Fibroblast of skin of scalp (primary cell): Measurements from ENCODE around the gene FARP2.
"Not testable (repeated sequence)": the region's sequence is repeated elsewhere in the genome, so short reads cannot be mapped to it uniquely, and the experiment has no call there.

Source experiments
- DNase-seq: peaks from one replicate; pipeline ENCODE4 v3.0.0-alpha.2; 2013

FARP2 gene

DNA sequence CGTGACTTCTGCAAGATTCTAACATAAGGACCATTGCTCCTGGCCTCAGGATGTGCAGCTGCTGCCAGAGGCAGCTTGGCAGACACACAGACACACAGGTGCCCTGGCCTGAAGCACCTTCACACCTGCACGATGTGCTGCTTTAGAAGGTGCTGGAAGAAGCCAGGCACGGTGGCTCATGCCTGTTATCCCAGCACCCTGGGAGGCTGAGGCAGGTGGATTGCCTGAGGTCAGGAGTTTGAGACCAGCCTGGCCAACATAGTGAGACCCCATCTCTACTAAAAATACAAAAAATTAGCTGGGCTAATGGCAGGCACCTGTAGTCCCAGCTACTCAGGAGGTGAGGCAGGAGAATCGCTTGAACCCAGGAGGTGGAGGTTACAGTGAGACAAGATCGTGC, 57.4 kb downstream of the FARP2 start:
- DNase-seq: not testable (repeated sequence)

DNA sequence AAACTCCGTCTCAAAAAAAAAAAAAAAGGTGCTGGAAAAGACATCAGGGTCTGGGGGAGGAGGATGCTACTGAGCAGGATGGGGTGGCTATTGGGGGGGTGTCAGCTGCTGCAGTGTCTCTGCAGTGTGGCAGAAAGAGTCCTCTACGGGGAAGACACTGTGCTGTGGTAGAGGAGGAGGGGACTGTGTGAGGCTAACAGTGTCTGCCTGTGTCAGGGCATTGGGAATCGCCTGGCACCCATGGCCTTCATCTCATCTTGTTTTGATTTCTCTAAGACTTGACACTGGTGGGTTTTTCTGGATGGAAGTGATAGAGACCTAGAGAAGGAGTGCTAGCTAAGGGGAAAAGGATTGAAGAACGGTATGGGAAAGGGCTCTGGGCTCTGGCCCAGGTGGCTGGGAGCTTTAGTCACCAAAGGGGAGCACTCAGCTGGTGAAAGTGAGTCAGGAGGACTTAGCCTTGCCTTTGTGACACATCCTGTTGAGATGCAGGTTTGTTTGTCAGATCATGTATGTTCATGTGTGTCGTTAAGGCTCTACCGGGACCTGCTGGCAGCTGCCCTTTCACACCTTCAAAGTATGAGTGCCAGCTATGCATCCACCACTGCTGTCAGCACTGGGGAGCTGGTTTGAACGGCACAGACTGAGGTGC, 58.0 kb downstream of the FARP2 start:
- no peak for DNase-seq

DNA sequence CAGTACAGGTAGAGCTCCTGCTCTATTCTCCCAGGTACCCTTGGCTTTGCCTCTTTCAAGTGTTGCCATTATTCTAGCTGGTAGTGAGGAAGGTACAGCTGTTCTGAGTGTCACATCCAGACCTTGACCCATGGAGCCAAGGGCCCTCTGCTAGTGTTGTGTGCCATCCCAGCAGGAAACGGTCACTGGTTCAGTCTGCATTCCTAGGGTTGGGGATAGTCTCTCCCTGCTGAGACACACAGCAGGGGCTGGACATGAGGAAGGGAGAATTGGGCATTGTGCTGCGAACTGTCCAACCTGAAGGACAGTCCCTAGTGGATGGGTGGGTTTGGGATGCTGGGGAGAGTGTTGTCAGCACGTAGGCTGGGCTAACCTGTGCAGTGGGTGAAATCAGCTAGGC, 59.1 kb downstream of the FARP2 start:
- no peak for DNase-seq

DNA sequence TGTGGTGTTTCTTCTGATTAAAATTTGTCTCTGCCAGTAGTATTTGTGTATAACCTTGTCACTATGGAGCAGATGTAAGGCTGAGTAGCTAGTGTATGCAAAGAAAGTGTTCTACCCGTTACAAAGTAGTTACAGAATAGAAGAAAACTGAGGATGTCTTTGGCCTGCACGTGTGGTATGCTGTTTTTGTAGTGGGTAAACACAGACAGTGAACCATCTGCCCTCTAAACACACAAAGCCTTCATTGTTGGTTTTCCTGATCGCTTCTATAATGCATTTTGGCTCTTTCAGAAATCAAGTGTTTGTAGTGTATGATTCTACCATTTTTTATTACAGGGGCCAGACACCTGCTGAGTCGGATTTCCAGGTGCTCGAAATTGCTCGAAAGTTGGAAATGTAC, 61.5 kb downstream of the FARP2 start:
- DNase-seq: no peak

DNA sequence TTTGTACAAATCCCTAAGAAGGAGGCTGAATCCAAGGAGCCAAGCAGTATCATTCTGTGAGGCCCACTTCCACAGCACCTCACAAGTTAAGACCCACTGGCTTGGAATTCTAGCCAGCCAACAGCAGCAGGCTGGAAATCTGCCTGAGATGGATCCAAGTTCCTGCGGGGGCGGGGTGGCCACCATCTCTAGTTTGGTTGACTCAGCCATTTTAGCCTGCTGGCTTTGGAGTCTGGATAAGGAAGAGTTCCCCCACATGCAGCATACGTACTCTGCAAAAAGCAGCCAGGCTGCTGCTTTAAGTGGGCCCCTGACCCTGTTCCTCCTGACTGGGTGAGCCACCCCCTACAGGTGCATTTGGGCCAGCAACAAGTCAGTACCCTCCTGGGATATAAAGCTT, 65.2 kb downstream of the FARP2 start:
- no peak for DNase-seq

DNA sequence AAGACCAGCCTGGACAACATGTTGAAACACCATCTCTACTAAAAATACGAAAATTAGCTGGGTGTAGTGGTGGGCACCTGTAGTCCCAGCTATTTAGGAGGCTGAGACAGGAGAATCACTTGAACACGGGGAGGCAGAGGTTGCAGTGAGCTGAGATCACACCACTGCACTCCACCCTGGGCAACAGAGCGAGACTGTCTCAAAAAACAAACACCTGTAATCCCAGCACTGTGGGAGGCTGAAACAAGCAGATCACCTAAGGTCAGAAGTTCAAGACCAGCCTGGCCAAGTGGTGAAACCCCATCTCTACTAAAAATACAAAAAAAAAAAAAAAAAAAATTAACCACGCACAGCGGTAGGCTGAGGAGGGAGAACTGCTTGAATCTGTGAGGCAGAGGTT, 65.9 kb downstream of the FARP2 start:
- not testable (repeated sequence) for DNase-seq

DNA sequence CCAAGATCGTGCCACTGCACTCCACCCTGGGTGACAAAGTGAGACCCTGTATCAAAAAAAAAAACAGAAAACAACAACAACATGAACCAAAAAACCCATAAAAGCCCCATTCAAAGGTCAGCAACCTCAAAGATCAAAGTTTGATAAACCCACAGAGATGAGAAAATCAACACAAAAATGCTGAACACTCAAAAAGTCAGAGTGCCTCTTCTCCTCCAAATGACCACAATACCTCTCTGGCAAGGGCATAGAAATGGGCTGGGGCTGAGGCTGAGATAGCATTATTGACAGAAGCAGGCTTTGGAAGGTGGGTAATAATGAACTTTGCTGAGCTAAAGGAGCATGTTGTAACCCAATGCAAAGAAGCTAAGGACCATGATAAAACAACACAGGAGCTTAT, 66.3 kb downstream of the FARP2 start:
- DNase-seq: no peak

DNA sequence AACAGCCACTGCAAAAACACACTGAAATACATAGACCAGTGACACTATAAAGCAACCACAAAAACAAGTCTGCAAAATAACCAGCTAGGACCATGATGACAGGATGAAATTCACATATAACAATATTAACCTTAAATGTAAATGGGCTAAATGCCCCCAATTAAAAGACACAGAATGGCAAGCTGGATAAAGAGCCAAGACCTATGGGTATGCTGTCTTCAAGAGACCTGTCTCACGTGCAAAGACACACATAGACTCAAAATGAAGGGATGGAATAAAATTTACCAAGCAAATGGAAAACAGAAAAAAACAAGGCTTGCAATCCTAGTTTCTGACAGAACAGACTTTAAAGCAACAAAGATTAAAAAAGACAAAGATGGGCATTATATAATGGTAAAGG, 67.4 kb downstream of the FARP2 start:
- DNase-seq: not testable (repeated sequence)

DNA sequence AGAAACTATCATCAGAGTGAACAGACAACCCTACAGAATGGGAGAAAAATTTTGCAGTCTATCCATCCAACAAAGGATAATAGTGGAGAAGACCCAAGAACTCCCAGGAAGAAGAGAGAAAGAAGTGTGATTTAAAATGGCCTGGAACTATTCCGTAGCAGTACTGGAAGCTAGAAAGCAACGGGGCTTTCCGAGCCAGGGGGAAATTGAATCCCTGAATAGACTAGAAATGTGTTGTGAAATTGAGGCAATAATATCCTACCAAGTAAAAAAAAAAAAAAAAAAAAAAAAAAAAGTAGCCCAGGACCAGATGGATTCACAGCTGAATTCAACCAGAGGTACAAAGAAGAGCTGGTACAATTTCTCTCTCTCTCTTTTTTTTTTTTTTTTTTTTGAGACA, 69.3 kb downstream of the FARP2 start:
- DNase-seq: no peak

DNA sequence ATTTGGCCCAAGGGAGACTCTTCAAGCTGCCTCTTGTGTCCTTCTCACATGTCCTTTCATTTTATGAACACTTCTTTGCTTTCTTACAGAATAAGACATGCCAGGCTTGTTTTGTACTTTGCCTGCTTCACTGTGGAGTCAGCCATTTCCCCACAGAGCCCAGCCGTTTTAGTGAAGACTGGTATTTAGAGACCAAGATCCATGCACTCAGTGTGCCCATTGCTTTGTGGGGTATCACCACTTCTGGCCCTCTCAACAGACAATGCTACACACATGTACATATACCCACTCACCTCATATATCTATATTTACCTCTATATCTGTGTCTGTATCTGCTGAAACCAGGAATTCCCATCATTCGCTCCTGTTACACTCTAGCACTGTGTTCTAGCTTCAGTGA, 74.1 kb downstream of the FARP2 start:
- no peak for DNase-seq

DNA sequence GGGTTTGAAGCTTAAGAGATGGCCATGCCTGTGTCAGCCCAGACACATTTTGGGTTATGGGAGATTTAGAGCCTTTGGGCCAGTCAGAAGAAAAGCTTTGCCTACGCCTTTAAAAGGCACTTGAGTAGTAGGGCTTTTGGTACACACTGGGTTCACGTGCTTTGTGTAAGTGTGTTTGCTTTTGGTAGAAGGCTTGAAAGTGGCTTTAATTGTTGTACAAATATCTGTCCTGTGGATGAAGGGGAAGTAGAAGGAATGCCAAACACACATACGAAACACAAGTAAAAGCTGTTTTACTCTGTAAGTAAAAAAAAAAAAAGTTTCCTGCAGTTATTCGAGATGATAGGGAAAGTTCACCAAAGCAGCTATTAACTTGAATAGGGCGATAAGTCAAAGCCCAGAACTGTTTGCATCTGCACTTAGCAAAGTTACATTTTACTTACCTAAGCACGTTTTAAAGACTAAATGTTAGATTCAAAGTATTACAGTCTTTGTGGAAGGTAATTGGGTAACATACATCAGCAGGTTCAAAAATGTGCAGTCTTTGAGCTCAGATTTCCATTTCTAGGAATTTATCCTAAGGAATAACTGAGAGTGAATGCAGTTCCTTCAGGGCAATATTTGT, 76.9 kb downstream of the FARP2 start:
- DNase-seq: no peak

DNA sequence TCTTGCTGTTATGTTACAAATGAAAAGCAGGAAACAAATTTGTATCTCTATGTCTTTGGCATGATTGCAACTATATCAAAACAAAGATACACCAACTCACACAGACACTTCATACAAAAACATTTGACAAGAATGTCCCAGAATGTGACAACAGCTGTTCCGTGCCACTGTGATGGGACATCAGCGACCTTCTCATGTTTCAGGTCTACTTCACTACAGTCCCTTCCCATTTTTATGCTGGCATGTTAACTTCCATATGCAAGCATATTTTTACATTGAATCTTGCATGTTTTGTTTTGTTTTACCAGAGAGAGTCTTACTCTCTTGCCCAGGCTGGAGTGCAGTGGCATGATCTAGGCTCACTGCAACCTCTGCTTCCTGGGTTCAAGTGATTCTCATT, 81.1 kb downstream of the FARP2 start:
- no peak for DNase-seq

DNA sequence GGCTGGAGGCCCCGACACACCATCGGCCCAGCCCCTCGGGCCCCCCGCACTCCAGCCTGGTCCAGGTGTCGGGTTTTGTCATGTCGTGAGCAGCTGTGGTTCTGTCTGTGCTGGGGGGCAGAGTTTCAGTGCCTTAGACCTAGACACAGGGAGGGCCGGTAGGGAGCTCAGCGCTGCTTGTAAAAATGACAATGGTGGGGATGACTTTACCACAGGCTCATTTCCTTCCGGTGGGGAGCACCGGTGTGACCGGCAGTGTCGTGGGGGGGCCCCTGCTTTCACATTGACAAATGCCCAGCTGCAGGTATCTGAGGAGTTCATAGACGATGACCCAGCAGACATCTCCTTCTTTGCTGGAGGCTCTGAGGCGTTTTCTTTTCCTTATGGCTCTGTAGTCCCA, 85.4 kb downstream of the FARP2 start:
- DNase-seq: no peak

DNA sequence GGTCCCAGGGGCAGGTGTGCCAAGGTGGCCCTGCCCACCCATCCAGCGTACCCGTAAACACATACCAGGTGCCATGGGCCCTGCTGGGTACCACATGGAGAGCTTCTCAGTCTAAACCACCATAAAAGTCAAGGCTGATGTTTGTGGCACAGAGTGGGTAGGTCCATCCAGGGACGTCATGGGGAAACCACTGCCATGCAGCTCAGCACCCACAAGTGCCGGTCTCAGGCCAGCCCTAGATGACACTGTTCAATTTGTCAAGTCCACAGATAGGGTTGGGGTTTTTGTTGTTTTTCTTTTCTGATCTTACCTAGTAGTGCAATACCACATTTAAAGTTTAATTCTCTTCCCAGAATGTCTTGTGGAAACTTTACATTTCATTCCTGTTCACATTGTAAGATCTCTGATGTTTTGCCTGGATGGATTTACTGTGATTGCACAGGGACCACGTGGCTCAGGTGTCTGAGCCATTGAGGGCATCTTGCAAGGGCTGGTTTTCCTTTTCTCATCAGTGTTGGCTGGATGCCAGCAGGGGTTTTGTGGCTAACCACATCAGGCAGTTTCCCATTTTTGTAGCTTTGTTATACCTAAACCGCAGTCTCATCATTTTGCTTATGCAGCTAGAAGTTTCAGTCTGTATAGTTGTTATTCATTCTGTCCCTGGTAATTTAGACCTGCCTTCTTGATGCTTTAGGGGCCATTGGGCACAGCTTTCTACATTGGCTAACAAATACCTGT, 87.6 kb downstream of the FARP2 start:
- DNase-seq: peak; percentile 44

DNA sequence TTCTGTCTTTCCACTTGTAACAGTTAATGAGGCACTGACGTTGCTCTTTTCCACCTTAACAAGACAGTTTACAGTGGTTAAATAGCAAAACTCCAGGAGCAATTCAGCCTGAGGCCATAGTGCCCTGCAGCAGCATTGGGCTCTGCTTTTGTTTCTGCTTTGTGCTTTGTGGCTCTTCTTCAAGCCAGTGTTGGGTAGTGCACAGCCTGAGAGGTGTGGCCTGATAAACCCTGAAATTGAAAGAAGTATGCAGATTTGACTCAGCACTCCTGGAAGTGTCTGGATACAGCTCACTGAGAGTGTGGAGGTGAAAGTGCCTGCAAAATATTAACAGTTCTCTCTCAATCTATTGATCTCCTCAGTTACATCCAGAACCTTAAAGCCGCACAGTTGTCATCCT, 89.3 kb downstream of the FARP2 start:
- DNase-seq: no peak

DNA sequence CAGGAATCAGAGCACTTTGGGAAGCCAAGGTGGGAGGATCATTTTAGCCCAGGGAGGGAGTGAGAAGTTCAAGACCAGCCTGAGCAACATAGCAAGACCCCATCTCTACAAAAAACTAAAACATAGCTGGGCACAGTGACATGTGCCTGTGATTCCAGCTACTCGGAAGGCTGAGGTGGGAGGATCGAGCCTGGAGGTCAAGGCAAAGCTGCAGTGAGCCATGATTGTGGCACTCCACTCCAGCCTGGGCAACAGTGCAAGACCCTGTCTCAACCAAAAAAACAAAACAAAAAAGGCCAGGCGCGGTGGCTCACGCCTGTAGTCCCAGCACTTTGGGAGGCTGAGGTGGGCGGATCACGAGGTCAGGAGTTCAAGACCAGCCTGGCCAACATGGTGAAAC, 94.0 kb downstream of the FARP2 start:
- DNase-seq: not testable (repeated sequence)

DNA sequence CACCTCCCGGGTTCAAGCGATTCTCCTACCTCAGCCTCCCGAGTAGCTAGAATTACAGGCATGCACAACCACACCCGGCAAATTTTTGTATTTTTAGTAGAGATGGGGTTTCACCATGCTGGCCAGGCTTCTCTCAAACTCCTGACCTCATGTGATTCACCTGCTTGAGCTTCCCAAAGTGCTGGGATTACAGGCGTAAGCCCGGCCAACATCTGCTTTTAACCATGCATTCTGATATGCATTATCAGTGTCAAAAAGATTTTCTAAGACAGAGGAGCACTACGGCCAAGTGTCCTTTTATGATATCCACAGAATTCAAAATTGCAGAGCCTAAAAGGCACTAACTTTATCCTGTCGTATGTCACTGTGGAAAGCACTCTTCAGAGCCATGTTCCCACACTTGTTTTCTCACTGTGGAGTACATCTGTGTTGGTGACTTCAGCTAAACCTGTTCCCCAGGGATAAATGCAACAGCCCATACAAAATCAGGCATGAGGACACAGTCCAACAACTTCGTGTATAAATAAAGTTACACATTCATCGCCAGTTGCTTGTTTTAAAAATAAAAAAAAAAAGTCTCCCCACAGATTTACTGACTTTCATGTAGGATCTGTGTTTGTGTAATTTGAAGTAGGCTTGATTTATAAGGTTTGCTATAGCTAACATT, 95.9 kb downstream of the FARP2 start:
- no peak for DNase-seq

DNA sequence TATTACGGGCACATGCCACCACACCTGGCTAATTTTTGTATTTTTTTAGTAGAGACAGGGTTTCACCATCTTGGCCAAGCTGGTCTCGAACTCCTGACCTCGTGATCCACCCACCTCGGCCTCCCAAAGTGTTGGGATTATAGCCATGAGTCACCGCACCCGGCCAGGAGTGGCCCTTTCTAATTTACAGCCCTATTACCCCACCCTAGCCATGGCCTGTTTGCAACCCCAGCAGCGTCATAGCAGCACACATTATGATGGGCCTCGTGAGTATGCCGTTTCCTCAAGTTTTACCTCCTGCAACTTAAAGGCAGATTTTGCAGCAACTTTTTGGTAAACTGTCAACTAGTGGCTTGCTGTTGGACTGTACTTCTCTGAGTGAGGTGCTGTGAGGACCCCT, 97.8 kb downstream of the FARP2 start:
- DNase-seq: not testable (repeated sequence)

DNA sequence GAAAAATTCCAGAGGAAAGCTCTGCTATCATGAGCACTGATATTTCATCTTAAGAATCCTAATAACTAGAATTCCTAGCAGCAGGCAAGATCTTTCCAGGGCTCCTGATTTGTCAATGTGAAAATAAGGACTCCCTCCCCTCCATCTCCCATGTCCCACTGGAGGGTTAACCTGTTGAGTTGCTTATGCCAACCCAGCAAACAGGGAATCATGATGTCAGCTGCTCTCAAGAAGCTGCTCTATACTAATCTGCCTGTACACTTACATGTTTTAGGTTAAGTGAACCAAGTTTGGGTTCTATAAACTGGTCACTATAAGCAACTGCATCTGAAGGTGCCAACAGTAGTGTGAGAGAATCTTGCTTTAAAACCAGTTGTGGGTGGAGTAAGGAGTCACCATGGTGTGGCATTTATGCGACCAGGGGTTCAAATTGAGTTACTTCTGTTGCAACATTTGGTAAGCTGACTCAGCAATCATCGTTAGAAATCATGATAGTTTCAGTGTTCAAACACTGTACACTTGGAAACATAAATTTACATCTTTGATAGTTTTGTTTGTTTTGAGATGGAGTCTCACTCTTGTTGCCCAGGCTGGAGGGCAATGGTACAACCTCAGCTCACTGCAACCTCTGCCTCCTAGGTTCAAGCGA, 98.9 kb downstream of the FARP2 start:
- DNase-seq: no peak

DNA sequence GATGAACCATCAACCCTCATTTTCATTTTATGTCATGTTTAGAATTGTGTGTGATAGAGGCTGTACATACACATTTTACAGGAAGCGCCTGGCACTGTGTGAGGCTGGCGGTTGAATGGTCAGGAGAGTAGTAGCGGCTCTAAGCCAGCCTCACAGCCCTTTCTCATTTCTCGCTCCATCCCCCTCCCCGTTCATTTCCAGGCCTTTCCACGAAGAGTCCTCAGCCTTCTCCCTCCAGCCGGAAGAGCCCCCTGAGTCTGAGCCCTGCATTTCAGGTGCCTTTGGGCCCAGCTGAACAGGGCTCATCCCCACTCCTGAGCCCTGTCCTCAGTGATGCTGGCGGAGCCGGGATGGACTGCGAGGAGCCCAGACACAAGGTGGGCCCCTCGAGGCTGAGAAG, 100.5 kb downstream of the FARP2 start:
- no peak for DNase-seq

DNA sequence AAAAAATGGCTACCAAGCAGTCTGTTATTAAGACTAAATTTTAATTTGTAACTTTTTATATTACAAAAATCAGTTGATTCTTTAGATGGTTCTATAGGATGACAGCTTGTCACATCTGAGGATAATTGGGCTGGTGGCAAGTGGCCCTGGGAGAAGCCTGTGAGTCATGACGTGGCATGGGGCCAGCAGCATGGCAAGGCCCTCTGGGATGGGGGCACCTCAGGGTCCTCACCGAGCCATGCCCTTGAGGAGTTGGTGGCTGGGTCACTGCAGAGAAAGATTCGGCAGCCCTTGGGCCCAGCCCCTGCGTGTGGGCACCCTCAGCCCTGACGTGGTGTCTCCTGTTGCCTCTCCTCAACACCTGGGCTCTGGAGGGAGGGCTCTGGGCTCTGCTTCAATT, 102.6 kb downstream of the FARP2 start:
- DNase-seq: no peak

DNA sequence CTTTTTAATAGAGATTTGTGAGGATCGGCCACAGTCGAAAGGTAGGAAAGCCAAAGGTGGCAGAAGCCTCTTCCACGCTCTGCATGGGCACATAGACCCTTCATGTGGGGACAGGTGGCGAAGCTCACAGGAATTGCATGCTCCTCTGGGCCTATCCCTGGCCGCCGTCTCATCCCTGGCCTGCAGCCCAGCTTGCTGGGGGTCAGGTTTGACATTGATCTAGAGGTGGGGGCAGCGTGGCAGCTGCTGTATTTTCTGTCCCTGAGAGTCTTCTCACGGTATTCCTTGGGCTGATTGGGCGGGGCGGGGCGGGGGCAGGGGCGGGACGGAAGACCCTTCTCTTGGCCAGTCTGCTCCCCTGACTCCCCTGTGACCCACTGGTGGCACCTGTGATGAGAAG, 103.4 kb downstream of the FARP2 start:
- no peak for DNase-seq

DNA sequence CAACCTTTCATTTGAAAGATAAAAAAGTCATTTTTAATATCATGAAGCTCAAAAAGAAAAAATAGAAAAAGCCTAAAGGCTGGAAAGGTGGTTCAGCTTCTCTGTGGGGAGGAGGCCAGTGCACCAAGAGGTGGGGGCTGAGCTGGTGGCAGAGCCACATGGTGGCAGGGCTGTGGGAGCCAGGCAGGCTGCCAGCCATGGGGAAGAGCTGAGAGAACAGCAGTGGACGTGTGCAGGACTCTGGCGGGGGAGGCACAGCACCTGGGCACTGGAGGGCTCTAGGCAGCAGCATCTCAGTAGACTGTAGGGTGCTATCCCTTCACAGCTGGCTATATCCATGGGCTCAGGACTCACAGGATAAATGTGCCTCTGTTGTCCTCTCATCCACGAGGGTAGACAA, 104.5 kb downstream of the FARP2 start:
- no peak for DNase-seq
